ENCODE measurements around the gene GPR21. TPM values are rescaled to one million over a fixed set of nuclear protein-coding genes. Genes with fewer than 3 reads are reported as not detected.

GPR21 gene
- total RNA-seq, 4 donors from 2014 or later, result 1.3 to 1.8 TPM; not detected in 2

- peak overlapping the region in 1 of 4 donors; percentile 16 for H3K27ac ChIP-seq
- intact Hi-C loops (cut with DNase I; ENCODE audit: low total_unique reads) (no loop called here), in situ Hi-C loops (cut with MboI; ENCODE audit: low sequenced_read_pairs in 4 of 4) (no loop called here)
- no peaks in the 10 kb centered on the region for H3K36me3 ChIP-seq
- ATAC-seq (no peak), DNase-seq (no peak)
- H3K9me3 ChIP-seq, result no peaks in the 10 kb centered on the region
- TF ChIP-seq CTCF (IDR thresholded peaks at IDR 0.05 in 4 of 5, conservative IDR thresholded peaks at IDR 0.05 in 1 of 5), result no peak
- no peak for TF ChIP-seq POLR2A (IDR thresholded peaks at IDR 0.05)
- no peaks in the 10 kb centered on the region for H3K27me3 ChIP-seq
- peaks cover 22 to 29% of the 10 kb centered on the region in 2 donors for H3K4me1 ChIP-seq
- no peak overlapping the region for H3K4me3 ChIP-seq
These were observed 6.3 kb downstream of the GPR21 start for GRCh38 chr9:123039617-123040219.

- ATAC-seq, result no peak
- H3K9me3 ChIP-seq, result no peaks in the 10 kb centered on the region
- TF ChIP-seq CTCF (IDR thresholded peaks at IDR 0.05 in 4 of 5, conservative IDR thresholded peaks at IDR 0.05 in 1 of 5) (no peak), POLR2A (IDR thresholded peaks at IDR 0.05) (no peak)
- no peak overlapping the region for H3K4me3 ChIP-seq
- in situ Hi-C loops (cut with MboI; ENCODE audit: low sequenced_read_pairs in 4 of 4) (no loop called here), intact Hi-C loops (cut with DNase I; ENCODE audit: low total_unique reads) (no loop called here)
- no peak for DNase-seq
- H3K36me3 ChIP-seq, result no peaks in the 10 kb centered on the region
- H3K27me3 ChIP-seq, result no peaks in the 10 kb centered on the region
- H3K4me1 ChIP-seq, result peaks cover 18 to 24% of the 10 kb centered on the region in 2 donors
- H3K27ac ChIP-seq, result no peak overlapping the region
These were observed 7.3 kb downstream of the GPR21 start for GRCh38 chr9:123040801-123041200.

GRCh38 chr9:123041489-123041888 lies 8.0 kb downstream of the GPR21 start:
- TF ChIP-seq CTCF (IDR thresholded peaks at IDR 0.05 in 4 of 5, conservative IDR thresholded peaks at IDR 0.05 in 1 of 5) (no peak), POLR2A (IDR thresholded peaks at IDR 0.05) (no peak)
- ATAC-seq, result no peak
- intact Hi-C loops (cut with DNase I; ENCODE audit: low total_unique reads) (no loop called here), in situ Hi-C loops (cut with MboI; ENCODE audit: low sequenced_read_pairs in 4 of 4) (no loop called here)
- Histone ChIP-seq H3K36me3 (no peaks in the 10 kb centered on the region), H3K4me3 (no peak overlapping the region), H3K4me1 (peaks cover 18 to 24% of the 10 kb centered on the region in 2 donors), H3K27ac (no peak overlapping the region), H3K9me3 (no peaks in the 10 kb centered on the region), H3K27me3 (no peaks in the 10 kb centered on the region)
- no peak for DNase-seq

GRCh38 chr9:123043081-123043939 lies 9.8 kb downstream of the GPR21 start:
- H3K4me3 ChIP-seq, result no peak overlapping the region
- ATAC-seq, result no peak
- peak overlapping the region in 1 of 4 donors; percentile 24 for H3K27ac ChIP-seq
- intact Hi-C loops (cut with DNase I; ENCODE audit: low total_unique reads), result no loop called here
- H3K9me3 ChIP-seq, result no peaks in the 10 kb centered on the region
- in situ Hi-C loops (cut with MboI; ENCODE audit: low sequenced_read_pairs in 4 of 4), result no loop called here
- no peaks in the 10 kb centered on the region for H3K36me3 ChIP-seq
- H3K4me1 ChIP-seq, result peaks cover 14 to 22% of the 10 kb centered on the region in 2 donors
- H3K27me3 ChIP-seq, result no peaks in the 10 kb centered on the region
- TF ChIP-seq POLR2A (IDR thresholded peaks at IDR 0.05) (no peak), CTCF (IDR thresholded peaks at IDR 0.05 in 4 of 5, conservative IDR thresholded peaks at IDR 0.05 in 1 of 5) (no peak)
- DNase-seq, result no peak
